Measurements from ENCODE around the gene GRIK5. TPM values are rescaled to one million over a fixed set of nuclear protein-coding genes. Genes with fewer than 3 reads are reported as not detected.

Gene GRIK5
- total and polyA plus RNA-seq, 4 donors = 13.1 to 83.2 (median 48.2) TPM

DNA sequence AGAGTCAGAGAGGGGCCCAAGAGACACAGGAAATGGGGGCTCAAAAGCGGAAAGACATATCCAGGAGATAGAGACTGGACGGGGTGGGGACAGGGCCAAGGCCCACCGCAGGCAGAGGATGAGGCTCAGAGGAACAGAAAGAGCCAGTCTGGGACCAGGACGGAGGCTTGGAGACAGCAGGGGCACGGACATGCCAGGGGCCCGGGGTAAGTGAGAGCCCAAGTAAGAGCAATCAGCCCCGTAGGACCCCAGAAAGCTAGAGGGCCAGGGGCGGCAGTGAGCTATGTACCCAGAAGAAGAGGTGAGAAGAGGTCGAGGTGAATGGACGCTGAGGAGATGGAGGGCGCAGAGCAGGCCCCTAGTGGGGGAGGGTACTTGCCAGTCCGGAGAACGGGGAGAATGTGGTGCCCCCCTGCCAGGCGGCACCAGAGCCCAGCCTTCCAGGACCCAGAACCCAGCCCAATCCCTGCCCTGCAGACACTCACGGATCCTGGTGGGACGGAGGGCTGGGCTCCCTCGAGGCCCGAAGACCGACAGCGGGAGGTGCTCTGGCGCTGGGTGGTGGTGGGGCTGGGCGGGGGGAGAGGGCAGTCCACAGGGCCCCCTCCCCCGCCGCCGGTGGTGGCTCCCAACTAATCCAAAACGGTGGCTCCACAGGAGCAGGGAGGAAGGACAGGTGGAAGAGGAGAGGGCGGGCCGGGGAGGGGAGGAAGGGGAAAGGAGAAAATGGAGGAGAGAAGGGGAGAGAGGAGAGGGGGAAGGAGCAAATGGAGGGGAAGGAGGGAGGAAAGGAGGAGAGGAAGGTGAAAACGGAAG, 1.0 kb downstream of the GRIK5 start:
- Histone ChIP-seq H3K9me3 (ENCODE audit: control insufficient read depth, insufficient read depth, low read length) (no peaks in the 10 kb centered on the region), H3K4me1 (ENCODE audit: control insufficient read depth, insufficient read depth, low read length) (peaks cover 57% of the 10 kb centered on the region), H3K36me3 (ENCODE audit: control insufficient read depth, insufficient read depth, low read length) (peaks cover 33% of the 10 kb centered on the region), H3K27ac (ENCODE audit: low read depth, low read length) (peak overlapping the region; percentile 67), H3K4me3 (ENCODE audit: low read depth, low read length) (peak overlapping the region; percentile 56), H3K27me3 (ENCODE audit: control insufficient read depth, insufficient read depth, low read length) (no peaks in the 10 kb centered on the region)
- DNase-seq (ENCODE audit: low read depth in 4 of 6, low spot score in 6 of 6) = peak in 2 of 6 donors; percentile 32 to 36
- WGBS (ENCODE audit: insufficient coverage) = 8% methylated on average over 23 of the region's 29 CpGs

DNA sequence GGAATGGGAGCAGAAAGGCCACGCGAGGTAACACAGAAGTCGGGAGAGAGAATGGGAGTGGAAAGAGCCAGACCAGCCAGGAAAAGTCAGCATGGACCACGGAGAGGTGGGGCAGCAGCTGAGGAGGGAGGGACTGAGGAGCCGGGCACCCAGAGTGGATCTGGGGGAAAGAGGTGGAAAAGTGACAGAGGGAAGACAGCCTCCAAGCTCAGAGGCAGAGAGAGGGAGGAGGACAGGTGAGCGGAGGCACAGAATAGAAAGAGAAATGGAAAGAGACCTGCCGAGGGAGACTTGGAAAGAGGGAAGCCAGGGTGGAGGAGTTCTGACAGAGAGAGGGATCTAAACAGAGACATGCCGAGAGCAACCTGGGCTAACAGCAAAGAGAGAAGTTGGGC, 1.6 kb downstream of the GRIK5 start:
- Histone ChIP-seq H3K4me1 (ENCODE audit: control insufficient read depth, insufficient read depth, low read length) (peaks cover 57% of the 10 kb centered on the region), H3K27me3 (ENCODE audit: control insufficient read depth, insufficient read depth, low read length) (no peaks in the 10 kb centered on the region), H3K36me3 (ENCODE audit: control insufficient read depth, insufficient read depth, low read length) (peaks cover 36% of the 10 kb centered on the region), H3K27ac (ENCODE audit: low read depth, low read length) (no peak overlapping the region), H3K4me3 (ENCODE audit: low read depth, low read length) (peak overlapping the region; percentile 56), H3K9me3 (ENCODE audit: control insufficient read depth, insufficient read depth, low read length) (no peaks in the 10 kb centered on the region)
- 22% methylated on average over 8 of the region's 8 CpGs for WGBS (ENCODE audit: insufficient coverage)
- DNase-seq (ENCODE audit: low read depth in 4 of 6, low spot score in 6 of 6) = no peak

- H3K4me1 ChIP-seq (ENCODE audit: control insufficient read depth, insufficient read depth, low read length) = peaks cover 57% of the 10 kb centered on the region
- no peaks in the 10 kb centered on the region for H3K27me3 ChIP-seq (ENCODE audit: control insufficient read depth, insufficient read depth, low read length)
- no peak for DNase-seq (ENCODE audit: low read depth in 4 of 6, low spot score in 6 of 6)
- WGBS (ENCODE audit: insufficient coverage) = 78% methylated on average over 6 of the region's 6 CpGs
- peaks cover 45% of the 10 kb centered on the region for H3K36me3 ChIP-seq (ENCODE audit: control insufficient read depth, insufficient read depth, low read length)
- H3K9me3 ChIP-seq (ENCODE audit: control insufficient read depth, insufficient read depth, low read length) = no peaks in the 10 kb centered on the region
- H3K4me3 ChIP-seq (ENCODE audit: low read depth, low read length) = no peak overlapping the region
- no peak overlapping the region for H3K27ac ChIP-seq (ENCODE audit: low read depth, low read length)
Observed at GRCh38 chr19:42067315-42067888, 2.6 kb downstream of the GRIK5 start.

DNA sequence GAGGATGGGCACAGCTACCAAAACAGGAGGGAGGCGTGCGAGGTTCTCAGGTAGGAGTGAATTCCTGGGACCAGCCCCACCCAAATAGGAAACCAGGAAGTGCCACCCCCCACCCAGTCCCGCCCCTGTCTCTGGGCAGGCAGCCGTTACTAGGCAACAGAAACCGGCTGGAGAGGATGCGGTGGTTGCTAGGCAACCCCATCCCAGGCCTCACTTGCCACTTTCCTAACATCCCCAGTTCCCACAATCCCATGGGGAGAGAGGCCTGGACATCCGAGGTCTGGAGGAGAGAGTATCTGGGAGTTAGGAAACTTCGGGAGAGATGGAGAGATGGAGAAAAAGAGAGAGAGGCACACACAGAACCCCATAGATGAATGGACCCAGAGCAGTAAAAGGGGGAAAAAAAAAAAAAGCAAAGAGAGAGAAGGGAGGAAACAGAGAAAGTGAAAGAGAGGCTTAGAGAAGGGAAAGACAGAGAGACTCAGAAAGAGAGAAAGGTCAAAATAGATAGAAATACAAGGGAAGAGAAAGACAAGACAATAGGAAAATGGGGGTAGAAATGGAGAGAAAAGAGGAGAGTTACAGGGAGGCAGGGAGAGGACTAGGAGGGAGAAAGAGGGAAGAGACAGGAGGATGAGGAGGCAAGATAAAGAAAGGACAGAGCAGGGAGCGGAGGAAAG, 3.8 kb downstream of the GRIK5 start:
- peak in 4 of 6 donors; percentile 46 to 89 (median 71) for DNase-seq (ENCODE audit: low read depth in 4 of 6, low spot score in 6 of 6)
- Histone ChIP-seq H3K36me3 (ENCODE audit: control insufficient read depth, insufficient read depth, low read length) (peaks cover 57% of the 10 kb centered on the region), H3K27ac (ENCODE audit: low read depth, low read length) (no peak overlapping the region), H3K4me1 (ENCODE audit: control insufficient read depth, insufficient read depth, low read length) (peaks cover 53% of the 10 kb centered on the region), H3K9me3 (ENCODE audit: control insufficient read depth, insufficient read depth, low read length) (no peaks in the 10 kb centered on the region), H3K27me3 (ENCODE audit: control insufficient read depth, insufficient read depth, low read length) (no peaks in the 10 kb centered on the region), H3K4me3 (ENCODE audit: low read depth, low read length) (no peak overlapping the region)
- WGBS (ENCODE audit: insufficient coverage) = 44% methylated on average over 5 of the region's 9 CpGs

DNA sequence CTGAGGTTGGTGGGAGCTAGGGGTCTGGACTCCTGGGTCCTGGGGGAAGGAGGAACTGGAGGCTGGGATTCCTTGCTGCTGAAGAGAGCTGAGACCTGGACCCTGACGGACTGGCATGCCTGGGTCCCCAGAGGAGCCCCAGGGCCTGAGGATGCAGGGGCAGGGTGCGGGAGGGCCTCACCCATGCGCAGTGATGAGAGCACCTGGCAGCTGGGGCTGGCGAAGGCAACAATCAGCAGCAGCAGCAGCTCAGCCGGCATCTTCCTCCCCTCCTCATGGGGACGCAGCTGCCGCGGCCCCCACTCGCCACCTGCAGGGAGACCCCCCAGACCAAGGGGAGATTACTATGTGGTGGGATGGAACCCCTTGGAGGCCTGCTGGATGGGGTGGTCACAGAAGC, 4.5 kb downstream of the GRIK5 start:
- WGBS (ENCODE audit: insufficient coverage) = 73% methylated on average over 4 of the region's 9 CpGs
- Histone ChIP-seq H3K4me3 (ENCODE audit: low read depth, low read length) (no peak overlapping the region), H3K27ac (ENCODE audit: low read depth, low read length) (no peak overlapping the region), H3K27me3 (ENCODE audit: control insufficient read depth, insufficient read depth, low read length) (no peaks in the 10 kb centered on the region), H3K36me3 (ENCODE audit: control insufficient read depth, insufficient read depth, low read length) (peaks cover 61% of the 10 kb centered on the region), H3K4me1 (ENCODE audit: control insufficient read depth, insufficient read depth, low read length) (peaks cover 47% of the 10 kb centered on the region), H3K9me3 (ENCODE audit: control insufficient read depth, insufficient read depth, low read length) (no peaks in the 10 kb centered on the region)
- no peak for DNase-seq (ENCODE audit: low read depth in 4 of 6, low spot score in 6 of 6)

GRCh38 chr19:42065051-42065450, 5.0 kb downstream of the GRIK5 start:
- no peak overlapping the region for H3K4me3 ChIP-seq (ENCODE audit: low read depth, low read length)
- no peaks in the 10 kb centered on the region for H3K9me3 ChIP-seq (ENCODE audit: control insufficient read depth, insufficient read depth, low read length)
- peaks cover 42% of the 10 kb centered on the region for H3K4me1 ChIP-seq (ENCODE audit: control insufficient read depth, insufficient read depth, low read length)

GRCh38 chr19:42064432-42064831, 5.6 kb downstream of the GRIK5 start:
- Histone ChIP-seq H3K27me3 (ENCODE audit: control insufficient read depth, insufficient read depth, low read length) (no peaks in the 10 kb centered on the region), H3K27ac (ENCODE audit: low read depth, low read length) (no peak overlapping the region), H3K9me3 (ENCODE audit: control insufficient read depth, insufficient read depth, low read length) (no peaks in the 10 kb centered on the region), H3K4me3 (ENCODE audit: low read depth, low read length) (no peak overlapping the region), H3K36me3 (ENCODE audit: control insufficient read depth, insufficient read depth, low read length) (peaks cover 72% of the 10 kb centered on the region), H3K4me1 (ENCODE audit: control insufficient read depth, insufficient read depth, low read length) (peaks cover 37% of the 10 kb centered on the region)
- WGBS (ENCODE audit: insufficient coverage) = 92% methylated on average over 6 of the region's 6 CpGs
- DNase-seq (ENCODE audit: low read depth in 4 of 6, low spot score in 6 of 6) = no peak

More at GRCh38 chr19:42065051-42065450, 5.0 kb downstream of the GRIK5 start:
- Histone ChIP-seq H3K27me3 (ENCODE audit: control insufficient read depth, insufficient read depth, low read length) (no peaks in the 10 kb centered on the region), H3K27ac (ENCODE audit: low read depth, low read length) (no peak overlapping the region), H3K36me3 (ENCODE audit: control insufficient read depth, insufficient read depth, low read length) (peaks cover 66% of the 10 kb centered on the region)
- no peak for DNase-seq (ENCODE audit: low read depth in 4 of 6, low spot score in 6 of 6)
- WGBS (ENCODE audit: insufficient coverage) = 93% methylated on average over 13 of the region's 13 CpGs

- no peak for DNase-seq (ENCODE audit: low read depth in 4 of 6, low spot score in 6 of 6)
- Histone ChIP-seq H3K4me3 (ENCODE audit: low read depth, low read length) (no peak overlapping the region), H3K9me3 (ENCODE audit: control insufficient read depth, insufficient read depth, low read length) (no peaks in the 10 kb centered on the region), H3K27ac (ENCODE audit: low read depth, low read length) (no peak overlapping the region), H3K4me1 (ENCODE audit: control insufficient read depth, insufficient read depth, low read length) (peaks cover 17% of the 10 kb centered on the region), H3K27me3 (ENCODE audit: control insufficient read depth, insufficient read depth, low read length) (no peaks in the 10 kb centered on the region), H3K36me3 (ENCODE audit: control insufficient read depth, insufficient read depth, low read length) (peaks cover 88% of the 10 kb centered on the region)
- 94% methylated on average over 7 of the region's 16 CpGs for WGBS (ENCODE audit: insufficient coverage)
Observed at GRCh38 chr19:42062381-42062780, 7.6 kb downstream of the GRIK5 start.

DNA sequence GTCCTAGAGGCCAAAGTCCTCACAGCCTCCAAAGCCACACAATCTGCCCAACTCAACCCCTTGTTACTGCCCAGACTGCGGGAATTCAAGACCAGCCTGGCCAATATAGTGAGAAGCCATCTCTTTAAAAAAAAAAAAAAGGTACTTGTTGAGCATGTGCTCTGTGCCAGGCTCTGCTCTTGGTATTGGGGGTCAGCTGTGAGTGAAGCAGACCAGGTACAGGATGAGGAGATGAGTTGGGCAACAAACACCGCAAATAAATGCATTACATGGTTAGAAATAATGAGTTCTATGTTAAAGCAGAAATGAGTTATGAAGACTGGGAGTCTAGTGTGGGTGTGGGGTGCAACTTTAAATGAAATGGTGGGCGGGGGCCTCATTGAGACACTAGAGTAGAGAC, 9.9 kb downstream of the GRIK5 start:
- H3K4me1 ChIP-seq (ENCODE audit: control insufficient read depth, insufficient read depth, low read length) = no peaks in the 10 kb centered on the region
- 92% methylated on average over 2 of the region's 3 CpGs for WGBS (ENCODE audit: insufficient coverage)
- no peak overlapping the region for H3K27ac ChIP-seq (ENCODE audit: low read depth, low read length)
- no peak for DNase-seq (ENCODE audit: low read depth in 4 of 6, low spot score in 6 of 6)
- peaks cover 92% of the 10 kb centered on the region for H3K36me3 ChIP-seq (ENCODE audit: control insufficient read depth, insufficient read depth, low read length)
- H3K4me3 ChIP-seq (ENCODE audit: low read depth, low read length) = no peak overlapping the region
- H3K9me3 ChIP-seq (ENCODE audit: control insufficient read depth, insufficient read depth, low read length) = no peaks in the 10 kb centered on the region
- H3K27me3 ChIP-seq (ENCODE audit: control insufficient read depth, insufficient read depth, low read length) = no peaks in the 10 kb centered on the region

Data from spinal cord (tissue), 10 donors.